Measurements from ENCODE around the gene LHFPL3. TPM values are rescaled to one million over a fixed set of nuclear protein-coding genes. Genes with fewer than 3 reads are reported as not detected.
A peak's percentile ranks its signal among the peaks of the same experiment; 100 is the strongest.

The LHFPL3 gene
- total RNA-seq, 1 experiment from 2014 or later: not detected

DNA sequence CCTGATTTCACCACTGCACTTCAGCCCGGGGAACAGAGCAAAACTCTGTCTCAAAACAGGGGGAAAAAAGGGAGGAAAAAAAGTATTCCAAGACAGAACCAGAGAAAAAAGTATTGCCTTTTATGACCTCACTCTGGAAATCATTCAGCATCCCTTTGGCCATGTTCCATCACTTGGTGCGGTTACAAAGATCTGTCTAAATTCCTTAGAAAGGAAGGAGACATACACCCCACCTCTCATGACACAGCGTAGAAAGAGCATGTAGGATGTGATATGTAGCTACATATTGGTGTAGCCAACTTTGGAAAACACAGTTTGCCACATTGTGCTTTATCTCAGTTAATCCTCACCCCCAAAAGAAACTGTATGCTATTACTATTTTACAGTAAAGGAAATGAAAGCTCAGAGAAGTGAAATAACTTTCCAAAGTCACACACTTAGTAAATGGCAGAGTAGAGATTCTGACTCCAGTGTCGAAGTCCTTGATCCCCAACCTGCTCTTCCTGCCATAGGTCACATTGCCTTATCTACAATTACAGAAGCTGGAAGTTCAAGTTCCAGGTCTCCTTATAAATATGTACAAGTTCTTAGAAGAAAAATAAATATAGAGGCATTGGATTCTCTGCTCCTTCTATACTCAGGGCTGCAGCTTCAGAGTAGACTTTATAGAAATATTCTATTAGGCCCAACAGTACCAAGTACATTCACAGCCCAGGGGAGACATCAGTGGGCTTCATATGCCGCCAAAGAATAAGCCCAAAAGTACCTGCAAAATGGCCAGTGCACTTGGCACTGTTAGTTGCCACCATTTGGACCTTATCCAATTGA, 594.0 kb downstream of the LHFPL3 start:
- ATAC-seq: no peak
- ChIA-PET RAD21 (ENCODE audit: low non-redundant PET in 1 of 2, low total read pairs in 2 of 2, uncharacterized antibody in 2 of 2, unreplicated experiment in 2 of 2) (interaction anchor here in 1 of 2 experiments (0.6 to 0.9 kb wide), 2 partner anchors 57 to 82 kb away, joined by 3 read pairs; no protein-coding TSS in a partner anchor), CTCF (interaction anchor here (1.0 kb wide), 1 partner anchor 39 kb away, joined by 3 read pairs; no protein-coding TSS in a partner anchor), POLR2A (no interaction called here)
- Histone ChIP-seq H3K4me1 (ENCODE audit: control insufficient read depth in 1 of 2, insufficient read depth in 2 of 2, low read length in 2 of 2) (peaks cover 0 to 4% of the 10 kb centered on the region in 2 experiments; a peak in 1 of 4 replicates), H4K20me1 (ENCODE audit: insufficient read depth) (no peaks in the 10 kb centered on the region), H3K79me2 (ENCODE audit: insufficient read depth, low read length) (no peaks in the 10 kb centered on the region), H3K36me3 (ENCODE audit: control insufficient read depth in 1 of 2, insufficient read depth in 2 of 2, low read length in 2 of 2) (no peaks in the 10 kb centered on the region), H3K9me3 (ENCODE audit: control insufficient read depth in 1 of 2, insufficient read depth in 1 of 2, low read depth in 1 of 2, low read length in 2 of 2) (no peaks in the 10 kb centered on the region), H3K27ac (ENCODE audit: low read depth, low read length) (no peak overlapping the region), H3K27me3 (ENCODE audit: insufficient read depth, low read length) (no peaks in the 10 kb centered on the region), H3K9ac (ENCODE audit: low read length) (no peak overlapping the region), H3K9me2 (ENCODE audit: insufficient read depth) (no peaks in the 10 kb centered on the region), H2AFZ (ENCODE audit: low read depth, low read length, poor library complexity, severe bottlenecking) (no peak overlapping the region), H3K4me3 (replicated peaks in 1 of 2; ENCODE audit: low read depth in 1 of 2, low read length in 2 of 2) (no peak overlapping the region), H3K4me2 (ENCODE audit: low read length) (no peak overlapping the region)
- intact Hi-C loops (cut with micrococcal nuclease): loop anchor here (1.0 to 10.0 kb wide), 5 partner anchors 119 to 666 kb away; no protein-coding TSS in a partner anchor
- TF ChIP-seq ZNF274 (IDR thresholded peaks at IDR 0.05; ENCODE audit: low read depth, low read length) (no peak), ELF1 (IDR thresholded peaks at IDR 0.05; ENCODE audit: borderline replicate concordance, low read depth) (no peak), ATF3 (IDR thresholded peaks at IDR 0.05) (no peak), SIN3A (IDR thresholded peaks at IDR 0.05; ENCODE audit: low read depth) (no peak), POLR2AphosphoS5 (IDR thresholded peaks at IDR 0.05; ENCODE audit: low read depth, low read length) (no peak)
- BruUV-seq (replicated peaks): no TSS peak
- DNase-seq (ENCODE audit: low read depth, low spot score): no peak

GRCh38 chr7:104923010-104923421, 594.6 kb downstream of the LHFPL3 start:
- CTCF ChIA-PET: no interaction called here
- Histone ChIP-seq H3K36me3 (ENCODE audit: control insufficient read depth in 1 of 2, insufficient read depth in 2 of 2, low read length in 2 of 2) (no peaks in the 10 kb centered on the region), H3K27ac (ENCODE audit: low read depth, low read length) (no peak overlapping the region), H3K9ac (ENCODE audit: low read length) (no peak overlapping the region), H3K27me3 (ENCODE audit: insufficient read depth, low read length) (no peaks in the 10 kb centered on the region), H2AFZ (ENCODE audit: low read depth, low read length, poor library complexity, severe bottlenecking) (peak overlapping the region; percentile 32), H3K4me1 (ENCODE audit: control insufficient read depth in 1 of 2, insufficient read depth in 2 of 2, low read length in 2 of 2) (peaks cover 0 to 4% of the 10 kb centered on the region in 2 experiments; a peak in 1 of 4 replicates), H3K79me2 (ENCODE audit: insufficient read depth, low read length) (no peaks in the 10 kb centered on the region), H3K4me3 (replicated peaks in 1 of 2; ENCODE audit: low read depth in 1 of 2, low read length in 2 of 2) (no peak overlapping the region), H3K4me2 (ENCODE audit: low read length) (no peak overlapping the region; the same call in 1 of the 2 replicates), H3K9me2 (ENCODE audit: insufficient read depth) (no peaks in the 10 kb centered on the region), H3K9me3 (ENCODE audit: control insufficient read depth in 1 of 2, insufficient read depth in 1 of 2, low read depth in 1 of 2, low read length in 2 of 2) (no peaks in the 10 kb centered on the region), H4K20me1 (ENCODE audit: insufficient read depth) (no peaks in the 10 kb centered on the region)
- POLR2A ChIA-PET: no interaction called here
- DNase-seq (ENCODE audit: low read depth, low spot score): peak; percentile 87
- intact Hi-C loops (cut with micrococcal nuclease): loop anchor here (1.0 to 10.0 kb wide), 5 partner anchors 118 to 666 kb away; no protein-coding TSS in a partner anchor
- BruUV-seq (replicated peaks): no TSS peak
- ATAC-seq: peak; percentile 96
- RAD21 ChIA-PET (ENCODE audit: low non-redundant PET in 1 of 2, low total read pairs in 2 of 2, uncharacterized antibody in 2 of 2, unreplicated experiment in 2 of 2): no interaction called here
- TF ChIP-seq RAD21 (IDR thresholded peaks at IDR 0.05; ENCODE audit: low read depth): peak; percentile 98
- TF ChIP-seq SP1 (IDR thresholded peaks at IDR 0.05; ENCODE audit: low read depth): no peak
- TF ChIP-seq YY1 (IDR thresholded peaks at IDR 0.05; ENCODE audit: extremely low read depth, insufficient replicate concordance, low read depth, low read length): no peak
- peak; percentile 62; the same call in 1 of the 2 replicates for TF ChIP-seq CEBPB (IDR thresholded peaks at IDR 0.05; ENCODE audit: low read depth)
- 0 out of 2 replicates have a peak, but pooled peaks have one; percentile 11 for TF ChIP-seq ZFX (IDR thresholded peaks at IDR 0.05)
- TF ChIP-seq, protein P1, sequence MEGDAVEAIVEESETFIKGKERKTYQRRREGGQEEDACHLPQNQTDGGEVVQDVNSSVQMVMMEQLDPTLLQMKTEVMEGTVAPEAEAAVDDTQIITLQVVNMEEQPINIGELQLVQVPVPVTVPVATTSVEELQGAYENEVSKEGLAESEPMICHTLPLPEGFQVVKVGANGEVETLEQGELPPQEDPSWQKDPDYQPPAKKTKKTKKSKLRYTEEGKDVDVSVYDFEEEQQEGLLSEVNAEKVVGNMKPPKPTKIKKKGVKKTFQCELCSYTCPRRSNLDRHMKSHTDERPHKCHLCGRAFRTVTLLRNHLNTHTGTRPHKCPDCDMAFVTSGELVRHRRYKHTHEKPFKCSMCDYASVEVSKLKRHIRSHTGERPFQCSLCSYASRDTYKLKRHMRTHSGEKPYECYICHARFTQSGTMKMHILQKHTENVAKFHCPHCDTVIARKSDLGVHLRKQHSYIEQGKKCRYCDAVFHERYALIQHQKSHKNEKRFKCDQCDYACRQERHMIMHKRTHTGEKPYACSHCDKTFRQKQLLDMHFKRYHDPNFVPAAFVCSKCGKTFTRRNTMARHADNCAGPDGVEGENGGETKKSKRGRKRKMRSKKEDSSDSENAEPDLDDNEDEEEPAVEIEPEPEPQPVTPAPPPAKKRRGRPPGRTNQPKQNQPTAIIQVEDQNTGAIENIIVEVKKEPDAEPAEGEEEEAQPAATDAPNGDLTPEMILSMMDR (IDR thresholded peaks at IDR 0.05 in 2 of 3, conservative IDR thresholded peaks at IDR 0.05 in 1 of 3; ENCODE audit: borderline replicate concordance in 1 of 3, insufficient read depth in 1 of 3, low read depth in 2 of 3, low read length in 2 of 3): peak; percentile 80 to 86 (median 83)
- peak; percentile 36; the same call in 1 of the 2 replicates for TF ChIP-seq EGR1 (IDR thresholded peaks at IDR 0.05; ENCODE audit: low read depth)
